HG02870 (cell line): ENCODE results near the gene SMARCD3.

ENCODE experiments used
- ATAC-seq: cut with Tn5 transposase; IDR thresholded peaks from one replicate; pipeline ENCODE4 v1.9.1; 2021; ENCODE audit warnings: mild to moderate bottlenecking, moderate library complexity; ENCODE audit not compliant: unreplicated experiment

Gene SMARCD3

DNA sequence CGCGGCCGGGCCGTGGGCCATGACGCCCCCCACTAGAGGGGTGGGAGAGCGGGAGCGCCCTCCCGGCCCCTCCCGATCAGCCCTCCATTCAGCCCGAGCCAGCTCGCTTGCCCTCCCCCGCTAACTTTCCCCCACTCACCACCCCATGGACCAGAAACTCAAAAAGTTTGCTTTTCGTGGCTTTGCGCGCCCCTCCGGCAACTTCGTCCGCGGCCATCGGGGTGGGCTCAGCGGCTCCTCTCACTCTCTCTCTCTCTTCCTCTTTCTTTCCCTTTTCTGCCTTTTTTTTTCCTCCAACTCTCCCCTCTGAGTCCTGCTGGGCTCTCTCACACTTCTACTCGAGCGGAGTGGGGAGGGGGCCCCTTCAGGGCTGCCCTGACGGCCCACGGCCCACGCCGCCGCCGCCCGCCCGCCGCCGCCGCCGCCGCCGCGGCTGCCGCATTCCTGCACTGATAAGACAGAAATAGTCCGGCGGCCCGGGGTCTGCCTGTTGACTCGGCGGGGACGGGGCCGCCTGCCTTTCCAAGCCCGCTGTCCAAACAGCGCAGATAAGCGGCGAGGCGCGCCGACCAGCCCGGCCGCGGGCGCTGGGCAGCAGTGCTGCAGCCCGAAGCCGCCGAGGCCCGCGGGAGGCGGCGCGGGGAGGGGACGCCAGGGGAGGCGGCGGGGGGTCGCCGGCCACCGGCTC lies at the start of gene SMARCD3:
SMARCD3 (minus strand) TSS at position 349 of the 688 bp plus-strand sequence; CDS start at position 217, 132 bp downstream.
- no peak for ATAC-seq

DNA sequence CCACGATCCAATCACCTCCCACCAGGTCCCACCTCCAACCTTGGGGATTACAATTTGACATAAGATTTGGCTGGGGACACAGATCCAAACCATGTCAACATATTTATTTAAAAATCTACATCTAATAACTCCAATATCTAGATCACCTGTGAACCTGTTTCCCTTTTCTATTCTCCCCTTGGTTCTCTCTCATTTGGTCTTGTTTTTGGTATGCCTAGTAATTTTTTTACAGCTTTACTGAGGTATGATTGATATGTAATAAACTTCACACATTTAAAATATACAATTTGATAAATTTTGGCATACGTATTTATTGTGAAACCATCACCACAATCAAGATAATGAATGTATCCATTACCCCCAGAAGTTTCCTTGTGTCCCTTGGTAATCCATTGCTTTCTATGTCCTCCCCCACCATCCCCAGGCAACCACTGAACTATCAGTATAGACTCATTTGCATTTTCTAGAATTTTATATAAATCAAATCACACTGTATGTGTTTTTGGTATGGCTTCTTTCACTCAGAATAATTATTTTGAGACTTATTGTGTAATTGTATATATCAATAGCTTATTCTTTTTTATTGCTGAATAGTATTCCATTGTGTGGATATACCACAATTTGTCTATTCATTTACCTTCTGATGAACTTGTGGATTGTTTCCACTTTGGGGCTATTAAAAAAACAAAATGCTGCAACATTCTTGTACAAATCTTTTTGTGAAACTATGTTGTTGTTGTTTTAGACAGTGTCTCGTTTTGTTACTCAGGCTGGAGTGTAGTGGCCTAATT lies 47.9 kb upstream of the SMARCD3 start:
- no peak for ATAC-seq

DNA sequence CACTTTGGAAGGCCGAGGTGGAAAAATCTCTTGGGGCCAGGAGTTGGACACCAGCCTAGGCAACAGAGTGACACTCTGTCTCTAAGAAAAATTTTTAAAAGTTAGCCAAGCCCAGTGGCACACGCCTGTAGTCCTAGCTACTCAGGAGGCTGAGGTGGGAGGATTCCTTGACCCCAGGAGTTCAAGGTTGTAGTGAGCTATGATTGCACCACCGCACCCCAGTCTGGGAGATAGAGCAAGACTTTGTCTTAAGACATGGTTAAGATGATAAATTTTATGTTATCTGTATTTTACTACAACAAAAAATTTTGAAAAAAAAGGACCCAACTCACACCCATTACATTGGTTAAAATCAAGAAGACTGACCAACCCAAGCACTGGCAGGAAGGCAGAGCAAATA lies 44.4 kb upstream of the SMARCD3 start:
- no peak for ATAC-seq

DNA sequence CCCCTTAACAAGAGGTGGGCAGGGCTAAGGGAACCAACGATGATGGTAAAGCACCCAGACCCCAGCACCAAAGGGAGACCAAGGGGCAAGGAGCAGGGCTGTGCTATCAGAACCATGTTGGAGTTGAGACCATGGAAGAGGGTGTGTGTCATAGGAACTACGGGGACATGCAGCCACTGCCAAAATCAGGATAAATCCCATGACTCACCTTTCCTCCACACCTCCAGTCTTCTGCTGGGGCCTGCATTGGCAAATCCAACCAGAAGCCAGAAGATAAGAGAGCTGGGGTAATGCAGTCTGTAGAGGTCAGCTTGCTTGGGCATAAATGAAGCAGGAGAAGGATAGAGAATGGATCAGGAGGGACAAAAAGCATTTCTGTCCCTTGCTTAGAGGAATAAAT lies 42.7 kb upstream of the SMARCD3 start:
- ATAC-seq = no peak

DNA sequence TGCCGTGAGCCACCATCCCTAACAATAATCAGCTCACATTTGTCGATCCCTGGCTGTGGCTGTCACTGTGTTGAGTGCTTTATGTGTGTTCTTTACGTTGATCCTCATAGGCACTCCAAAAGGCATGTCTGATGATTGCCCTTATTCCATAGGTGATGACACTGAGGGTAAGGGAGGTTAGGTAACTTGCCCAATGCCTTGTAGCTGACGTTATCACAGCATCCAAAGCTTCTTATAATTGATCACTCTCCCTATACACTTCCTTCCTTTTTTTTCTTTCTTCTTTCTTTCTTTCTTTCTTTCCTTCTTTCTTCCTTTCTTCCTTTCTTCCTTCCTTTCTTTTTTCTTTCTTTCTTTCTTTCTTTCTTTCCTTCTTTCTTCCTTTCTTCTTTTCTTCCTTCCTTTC lies 41.9 kb upstream of the SMARCD3 start:
- no peak for ATAC-seq

DNA sequence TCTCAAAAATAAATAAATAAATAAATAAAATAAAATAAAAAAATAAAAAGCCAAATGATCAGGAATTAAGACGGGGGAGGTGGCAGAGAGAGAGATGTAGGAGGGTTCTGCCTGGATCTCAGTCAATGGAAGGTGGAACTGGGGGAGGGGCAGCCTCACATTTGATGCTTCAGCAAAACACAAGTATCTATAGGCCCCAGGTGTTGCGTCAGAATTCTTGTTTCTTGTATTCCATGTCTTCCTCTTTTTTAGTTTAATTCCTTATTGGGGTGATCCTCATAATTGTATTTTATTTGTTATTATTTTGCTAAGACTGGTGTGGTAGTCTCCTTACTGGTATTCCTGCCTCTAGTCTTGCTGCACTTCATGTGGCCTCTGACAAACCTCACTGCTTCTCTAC lies 41.4 kb upstream of the SMARCD3 start:
- ATAC-seq = no peak

DNA sequence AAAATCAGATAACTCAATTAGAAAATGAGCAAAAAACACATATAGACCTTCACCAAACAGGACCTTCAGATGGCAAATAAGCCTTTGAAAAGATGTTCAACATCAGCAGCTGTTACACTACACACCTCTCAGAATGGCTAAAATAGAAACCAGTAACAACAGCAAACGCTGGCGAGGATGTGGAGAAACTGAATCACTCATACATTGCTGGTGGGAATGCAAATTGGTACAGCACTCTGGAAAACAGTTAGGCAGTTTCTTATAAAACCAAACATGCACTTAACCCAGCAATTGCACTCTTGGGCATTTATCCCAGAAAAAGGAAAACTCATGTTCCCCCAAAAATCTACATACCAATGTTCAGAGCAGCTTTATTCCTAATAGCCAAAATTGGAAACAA lies 37.7 kb upstream of the SMARCD3 start:
- ATAC-seq = no peak

DNA sequence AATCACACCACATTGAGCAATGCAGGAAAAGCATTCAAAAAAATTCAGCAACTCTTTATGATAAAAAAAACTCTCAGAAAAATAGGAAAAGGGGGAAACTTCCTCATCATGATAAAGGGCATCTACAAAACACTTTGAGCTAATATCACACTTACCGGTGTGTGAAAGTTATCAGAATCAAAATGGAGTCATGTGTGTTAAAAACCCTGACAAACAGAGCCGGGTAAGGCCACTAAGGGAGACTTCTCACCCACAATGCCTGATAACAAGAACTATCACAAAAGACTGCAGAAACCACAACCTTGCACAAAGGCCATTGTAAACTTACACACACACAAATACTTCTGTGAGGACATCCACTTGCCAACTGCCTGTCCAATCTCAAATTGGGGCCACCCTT lies 34.8 kb upstream of the SMARCD3 start:
- no peak for ATAC-seq

DNA sequence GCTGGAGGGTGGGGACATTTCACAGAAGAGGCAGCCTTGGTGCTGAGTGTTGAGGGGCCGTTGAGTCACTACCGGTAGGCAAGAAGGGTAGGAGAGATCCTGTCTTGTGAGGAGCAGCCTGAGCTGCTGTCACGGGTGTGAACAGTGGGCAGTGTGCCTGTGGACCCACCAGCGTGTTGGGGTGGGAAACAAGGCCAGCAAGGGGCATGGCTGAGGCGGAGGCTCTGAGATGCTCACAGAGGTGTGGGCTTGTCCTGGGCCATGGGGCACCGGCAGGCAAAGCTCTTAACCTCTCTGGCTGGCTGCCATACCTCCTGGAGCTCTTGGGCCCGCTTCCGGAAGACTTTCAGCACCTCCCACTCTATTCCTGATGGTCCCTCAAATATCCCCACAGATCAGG lies 33.6 kb upstream of the SMARCD3 start:
- ATAC-seq = no peak

DNA sequence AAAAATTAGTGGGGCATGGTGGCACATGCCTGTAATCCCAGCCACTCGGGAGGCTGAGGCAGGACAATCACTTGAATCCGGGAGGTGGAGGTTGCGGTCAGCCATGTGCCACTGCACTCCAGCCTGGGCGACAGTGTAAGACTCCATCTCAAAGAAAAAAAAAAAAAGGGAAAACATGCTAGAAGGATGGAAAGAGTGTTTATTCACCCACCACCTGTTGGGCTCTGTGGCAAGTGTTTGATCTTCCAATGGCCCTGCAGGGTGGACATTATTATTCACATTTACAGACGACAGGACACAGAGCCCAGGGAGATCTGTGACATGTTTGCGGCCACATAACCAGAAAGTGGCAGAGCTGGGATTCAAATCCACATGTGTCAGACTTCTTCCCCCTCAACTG lies 33.2 kb upstream of the SMARCD3 start:
- no peak for ATAC-seq

DNA sequence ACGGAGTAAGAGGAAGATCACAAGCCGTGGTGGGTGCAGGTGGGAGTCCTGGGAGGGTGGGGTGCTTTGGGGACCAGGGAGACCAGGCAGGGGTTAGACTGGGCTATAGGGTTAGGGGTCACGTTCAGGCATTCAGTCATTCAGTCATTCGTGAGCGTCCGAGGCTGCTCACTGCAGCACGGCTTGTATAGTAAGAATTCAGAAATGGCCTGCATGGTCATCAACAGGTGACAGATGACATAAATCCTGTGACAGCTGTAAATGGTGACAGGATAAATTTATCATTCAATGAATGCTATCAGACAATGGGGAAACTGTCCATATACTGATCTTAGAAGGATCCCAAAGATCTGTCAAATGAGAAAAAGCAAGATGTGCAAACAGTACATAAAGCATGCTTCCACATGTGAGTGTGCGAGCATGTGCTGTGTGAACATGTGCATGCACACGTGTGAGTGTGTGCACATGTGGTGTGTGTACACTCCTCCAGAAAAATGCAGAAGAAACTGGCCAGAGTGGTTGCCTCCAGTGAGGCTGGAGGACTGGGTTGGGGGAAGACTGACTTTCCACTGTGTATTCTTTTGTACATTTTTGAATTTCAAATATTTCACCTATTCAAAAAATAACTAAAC lies 32.0 kb upstream of the SMARCD3 start:
- ATAC-seq = no peak

DNA sequence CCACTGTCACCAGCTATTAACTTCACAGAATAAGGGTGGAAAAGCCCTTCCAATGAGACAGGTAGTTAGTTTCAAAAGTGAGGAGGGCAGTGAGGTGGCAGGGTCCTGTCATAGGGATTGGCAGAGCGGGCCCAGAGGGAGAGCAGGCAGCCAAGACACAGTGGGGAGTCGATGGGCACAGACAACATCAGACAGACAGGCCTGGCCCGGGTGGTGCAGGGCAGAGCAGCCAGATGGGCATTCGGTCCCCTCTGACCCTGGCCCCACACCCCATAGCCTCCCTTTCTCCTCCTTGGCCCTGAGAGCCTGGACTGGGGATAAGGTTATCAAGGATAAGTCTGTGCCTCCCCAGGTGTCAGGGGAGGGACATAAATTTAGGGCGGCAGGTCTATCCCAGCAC lies 31.4 kb upstream of the SMARCD3 start:
- no peak for ATAC-seq

DNA sequence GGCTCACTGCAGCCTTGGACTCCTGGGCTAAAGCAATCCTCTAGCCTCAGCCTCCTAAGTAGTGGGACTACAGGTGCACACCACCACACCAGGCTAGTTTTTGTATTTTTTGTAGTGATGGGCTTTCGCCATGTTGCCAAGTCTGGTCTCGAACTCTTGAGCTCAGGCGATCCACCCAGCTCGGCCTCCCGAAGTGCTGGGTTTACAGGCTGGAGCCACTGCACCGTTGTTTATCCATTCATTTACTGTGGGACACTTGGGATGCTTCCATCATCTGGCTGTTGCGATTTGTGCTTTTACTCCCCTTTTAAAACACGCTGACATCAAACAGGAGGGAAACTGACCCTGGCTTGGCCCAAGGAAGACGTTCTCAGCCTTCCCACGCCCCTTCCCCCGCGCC lies 30.5 kb upstream of the SMARCD3 start:
- no peak for ATAC-seq

DNA sequence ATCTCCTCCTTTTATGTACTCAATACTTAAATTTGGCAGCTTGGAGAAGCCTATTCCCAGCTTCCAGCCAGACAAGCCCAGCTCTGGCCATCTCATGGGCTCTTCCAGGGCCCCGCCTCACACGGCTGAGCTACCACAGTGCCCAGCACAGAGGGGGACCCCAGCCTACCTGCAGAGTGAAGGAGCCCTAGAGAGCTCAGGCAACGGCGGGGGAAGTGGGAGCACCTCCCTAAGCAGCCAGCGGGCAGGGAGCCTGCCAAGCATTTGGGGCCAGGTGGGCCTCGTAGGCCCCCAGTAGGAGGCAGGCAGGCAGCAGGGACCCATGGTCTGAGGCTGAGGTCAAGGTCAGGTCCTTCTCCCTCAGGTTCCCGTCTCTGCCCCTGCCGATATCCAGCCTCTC lies 29.1 kb upstream of the SMARCD3 start:
- ATAC-seq = no peak

DNA sequence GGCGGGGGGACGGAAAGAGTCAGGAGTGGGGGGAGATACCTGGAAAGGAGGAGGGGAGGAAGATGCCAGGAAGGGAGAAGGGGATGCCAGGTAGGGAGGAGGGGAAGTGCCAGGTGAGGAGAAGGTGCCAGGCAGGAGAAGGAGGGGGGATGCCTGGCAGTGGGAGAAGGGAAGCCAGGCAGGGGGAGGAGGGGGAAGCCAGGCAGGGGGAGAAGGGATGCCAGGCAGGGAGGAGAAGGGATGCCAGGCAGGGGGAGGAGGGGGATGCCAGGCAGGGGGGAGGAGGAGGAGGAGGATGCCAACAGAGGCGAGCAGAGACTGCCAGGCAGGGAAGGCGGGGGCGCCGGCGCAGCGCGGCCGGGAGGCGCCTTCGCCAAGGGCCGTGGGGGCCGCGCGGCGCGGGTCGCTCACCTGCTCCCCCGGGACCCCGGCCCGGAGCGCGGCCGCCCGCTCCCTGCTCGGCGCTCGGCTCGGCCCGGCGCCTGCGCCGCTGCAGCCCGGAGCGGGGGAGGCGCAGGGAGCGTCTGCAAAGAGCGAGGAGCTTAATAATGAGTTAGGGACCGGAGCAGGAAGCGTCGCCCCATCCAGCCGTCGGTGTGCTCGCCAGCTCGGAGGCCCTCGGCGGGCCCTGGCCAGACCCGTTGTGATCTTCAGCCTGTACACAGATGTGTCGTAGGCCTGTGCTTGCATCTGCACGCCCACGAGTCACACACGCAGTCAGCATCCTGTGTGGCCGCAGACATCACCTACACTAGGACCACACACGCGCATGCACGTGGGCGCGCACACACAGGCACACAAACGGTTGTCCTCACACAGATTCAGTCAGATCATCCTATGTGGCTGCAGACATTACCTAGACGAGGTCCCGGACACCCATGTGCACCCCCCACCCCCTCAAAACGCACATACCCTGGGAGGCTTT lies 28.4 kb upstream of the SMARCD3 start:
- ATAC-seq = no peak

DNA sequence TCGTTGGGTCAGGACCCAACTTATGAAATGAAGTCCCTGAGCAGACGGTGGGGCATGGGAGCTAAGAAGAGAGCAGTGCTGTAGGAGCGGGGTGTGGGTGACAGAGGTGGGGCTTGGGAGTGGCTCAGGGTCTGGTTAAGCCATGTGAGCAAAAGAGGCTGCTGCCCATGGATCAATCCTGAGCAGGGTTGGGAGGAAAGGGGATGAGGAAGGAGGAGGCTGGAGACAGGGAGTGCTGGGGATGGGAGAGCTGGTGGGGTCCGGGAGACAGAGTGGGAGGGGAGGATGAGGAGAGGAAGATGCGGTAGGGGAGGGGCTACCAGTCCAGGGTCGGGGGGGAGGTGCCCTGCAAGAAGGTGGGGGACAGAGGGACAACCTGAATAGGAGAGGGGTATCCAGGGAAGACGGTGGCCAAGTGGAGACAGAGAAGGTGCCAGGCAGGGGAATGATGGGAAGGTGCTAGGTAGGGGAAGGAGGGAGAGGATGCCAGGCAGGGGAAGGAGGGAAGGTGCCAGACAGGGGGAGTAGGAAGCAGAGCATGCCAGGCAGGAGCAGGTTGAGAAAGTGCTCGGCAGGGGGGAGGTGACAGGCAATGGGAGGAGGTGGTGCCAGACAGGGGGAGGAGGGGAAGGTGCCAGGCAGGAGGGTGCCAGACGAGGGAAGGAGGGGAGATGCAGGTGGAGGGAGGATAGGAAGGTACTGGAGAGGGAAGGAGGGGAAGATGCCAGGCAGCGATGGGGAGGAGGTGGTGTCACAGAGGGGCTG lies 27.5 kb upstream of the SMARCD3 start:
- ATAC-seq = no peak

DNA sequence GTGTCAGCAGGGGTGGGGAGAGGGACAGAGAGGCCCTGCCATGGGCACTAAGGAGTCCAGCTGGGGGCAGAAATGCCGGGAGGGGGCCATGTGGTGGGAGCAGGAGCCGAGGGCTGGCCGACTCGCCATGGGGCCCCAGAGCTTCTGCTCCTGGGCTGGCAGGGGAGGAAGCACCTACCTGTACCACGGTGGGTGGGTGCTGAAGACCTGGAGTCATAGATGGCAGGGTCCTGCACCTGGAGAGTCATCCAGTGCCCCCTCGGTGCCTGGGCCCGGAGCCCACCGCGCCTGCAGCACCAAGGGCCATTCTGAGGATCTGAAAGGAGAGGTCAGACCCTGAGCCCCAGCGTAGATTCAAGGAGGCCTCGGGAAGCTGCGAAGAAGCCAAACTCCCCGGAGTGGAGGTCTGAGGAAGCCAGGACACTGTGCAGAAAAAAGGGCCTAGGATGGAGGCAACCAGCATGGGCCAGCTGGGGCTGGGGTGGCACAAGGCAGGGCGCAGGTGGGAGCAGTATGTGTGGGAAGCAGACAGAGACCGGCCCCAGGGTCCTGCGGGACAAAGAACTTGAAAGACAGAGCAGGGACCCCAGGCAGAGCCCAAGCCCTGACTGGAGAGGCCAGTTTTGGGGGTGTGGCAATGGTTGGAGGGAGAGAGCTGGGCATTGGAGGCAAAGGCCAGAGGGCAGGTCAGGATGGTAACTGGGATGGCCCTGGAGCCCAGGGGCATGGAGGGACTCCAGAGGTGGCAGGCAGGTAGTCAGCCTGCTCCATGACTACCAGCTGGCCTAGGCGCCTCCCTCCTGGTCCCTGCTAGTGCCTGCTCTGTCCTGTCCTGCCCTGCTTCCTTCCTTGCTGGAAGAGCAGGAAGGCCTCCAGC lies 26.7 kb upstream of the SMARCD3 start:
- ATAC-seq = no peak

DNA sequence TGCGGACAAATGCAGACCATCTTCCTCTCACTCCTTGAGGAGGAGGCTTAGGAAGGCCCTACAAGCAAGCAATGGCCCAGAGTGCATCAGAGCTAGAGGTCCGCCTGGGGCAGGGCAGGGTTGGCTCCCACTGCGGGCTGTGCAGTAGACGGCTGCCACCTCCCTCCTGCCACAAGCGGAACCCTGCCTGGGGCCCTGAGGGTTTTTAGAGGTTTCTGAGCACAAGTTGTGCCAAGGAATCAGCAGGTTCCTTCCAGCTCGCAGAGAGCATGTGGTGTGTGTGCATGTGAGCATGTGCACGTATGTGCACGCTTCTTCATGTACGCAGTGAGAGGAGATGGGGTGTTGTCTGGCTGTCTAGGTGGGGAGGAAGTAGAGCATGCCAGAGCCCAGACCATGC lies 25.9 kb upstream of the SMARCD3 start:
- no peak for ATAC-seq

DNA sequence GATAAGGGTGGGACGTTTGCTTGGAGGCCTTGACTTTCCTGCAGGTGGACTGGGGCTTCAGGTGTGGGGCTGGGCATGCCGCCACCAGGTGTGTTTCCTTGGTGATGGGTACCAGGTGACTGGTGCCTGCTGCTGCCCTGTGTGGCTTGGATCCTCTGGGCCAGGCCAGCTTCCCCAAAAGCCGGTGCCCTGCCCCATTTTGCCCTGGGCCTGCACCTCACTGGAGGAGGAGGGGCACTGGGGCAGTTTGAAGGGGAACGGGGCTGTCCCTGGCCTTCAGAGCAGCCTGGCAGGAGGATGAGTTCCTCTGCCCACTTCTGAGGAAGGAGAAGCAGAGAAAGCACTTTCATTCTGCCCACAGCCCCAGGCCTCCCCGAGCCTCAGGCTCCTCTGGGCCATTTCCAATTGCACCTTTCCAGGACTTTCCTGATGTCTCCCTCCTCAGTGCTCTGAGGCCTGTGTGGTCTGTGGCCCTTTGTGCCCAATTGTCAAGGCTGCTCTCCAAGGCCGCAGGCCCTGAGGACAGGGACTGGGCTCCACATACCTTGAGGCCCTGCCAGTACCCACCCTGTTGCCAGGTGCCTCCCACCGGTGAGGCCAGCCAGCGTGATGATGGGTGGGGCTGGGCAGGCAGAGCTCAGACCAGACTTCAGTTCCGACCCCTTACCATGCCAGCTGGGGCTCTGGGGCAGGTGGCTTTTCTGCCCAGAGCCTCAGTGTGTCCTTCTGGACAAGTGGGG lies 25.3 kb upstream of the SMARCD3 start:
- ATAC-seq = no peak
